HUES64 (cell line): ENCODE results near the gene FAM216B.
"Not testable (repeated sequence)": the region's sequence is repeated elsewhere in the genome, so short reads cannot be mapped to it uniquely, and the experiment has no call there.

Source experiments
- H3K27ac ChIP-seq: 2 replicates; pipeline ENCODE4 v1.7.0; 2013; ENCODE audit warnings: low read depth, low read length, inconsistent platforms
- H3K27me3 ChIP-seq: 2 replicates; pipeline ENCODE4 v1.6.1; 2013; ENCODE audit warnings: mild to moderate bottlenecking, low read length; ENCODE audit not compliant: insufficient read depth
- H3K36me3 ChIP-seq: 2 replicates; pipeline ENCODE4 v1.6.1; 2013; ENCODE audit warnings: mild to moderate bottlenecking, low read length; ENCODE audit not compliant: insufficient read depth
- H3K4me1 ChIP-seq: 2 replicates; pipeline ENCODE4 v1.6.1; 2013; ENCODE audit warnings: mild to moderate bottlenecking, low read length, moderate library complexity; ENCODE audit not compliant: insufficient read depth
- H3K4me3 ChIP-seq: 2 replicates; pipeline ENCODE4 v1.5.1; 2013; ENCODE audit warnings: mild to moderate bottlenecking, low read length, moderate library complexity
- H3K9ac ChIP-seq: 2 replicates; pipeline ENCODE4 v1.6.1; 2013; ENCODE audit warnings: mild to moderate bottlenecking, low read depth, low read length
- H3K9me3 ChIP-seq: 2 replicates; pipeline ENCODE4 v1.6.1; 2013; ENCODE audit warnings: low read depth, low read length; ENCODE audit not compliant: insufficient read depth
- WGBS: fragments of 150-250, 120-280 bp; methylation state at CpG from one replicate; pipeline ENCODE4 v1.1.7; 2013; ENCODE audit warnings: missing lambda C conversion rate; 5-methylcytosine and 5-hydroxymethylcytosine counted together

Gene FAM216B

GRCh38 chr13:42807241-42807640 is 25.9 kb downstream of the FAM216B start:
- Histone ChIP-seq H3K9me3 (no peaks in the 10 kb centered on the region), H3K27ac (no peak overlapping the region), H3K9ac (no peak overlapping the region), H3K4me1 (no peaks in the 10 kb centered on the region), H3K36me3 (no peaks in the 10 kb centered on the region), H3K4me3 (no peak overlapping the region), H3K27me3 (no peaks in the 10 kb centered on the region)
- 77% methylated on average over 1 of the region's 2 CpGs for WGBS

GRCh38 chr13:42807866-42808265 is 26.5 kb downstream of the FAM216B start:
- Histone ChIP-seq H3K27ac (no peak overlapping the region), H3K4me1 (no peaks in the 10 kb centered on the region), H3K9me3 (no peaks in the 10 kb centered on the region), H3K36me3 (no peaks in the 10 kb centered on the region), H3K27me3 (no peaks in the 10 kb centered on the region), H3K4me3 (no peak overlapping the region), H3K9ac (no peak overlapping the region)
- 91% methylated on average over 4 of the region's 4 CpGs for WGBS

- Histone ChIP-seq H3K27ac (no peak overlapping the region), H3K4me3 (no peak overlapping the region), H3K4me1 (no peaks in the 10 kb centered on the region), H3K27me3 (no peaks in the 10 kb centered on the region), H3K36me3 (no peaks in the 10 kb centered on the region), H3K9ac (no peak overlapping the region), H3K9me3 (no peaks in the 10 kb centered on the region)
- WGBS = 91% methylated on average over 5 of the region's 5 CpGs
Measured at GRCh38 chr13:42808341-42808940, 27.1 kb downstream of the FAM216B start.

- 94% methylated on average over 5 of the region's 5 CpGs for WGBS
Measured at GRCh38 chr13:42812316-42812715, 30.9 kb downstream of the FAM216B start.

GRCh38 chr13:42814868-42815267 is 33.5 kb downstream of the FAM216B start:
- H3K9me3 ChIP-seq = peaks cover 12% of the 10 kb centered on the region
- no peak overlapping the region for H3K9ac ChIP-seq
- no peaks in the 10 kb centered on the region for H3K36me3 ChIP-seq
- H3K27ac ChIP-seq = no peak overlapping the region
- no peak overlapping the region for H3K4me3 ChIP-seq
- no peaks in the 10 kb centered on the region for H3K27me3 ChIP-seq
- H3K4me1 ChIP-seq = no peaks in the 10 kb centered on the region

More at GRCh38 chr13:42812316-42812715, 30.9 kb downstream of the FAM216B start:
- H3K27ac ChIP-seq = no peak overlapping the region
- H3K36me3 ChIP-seq = no peaks in the 10 kb centered on the region
- no peaks in the 10 kb centered on the region for H3K4me1 ChIP-seq
- no peak overlapping the region for H3K4me3 ChIP-seq
- H3K27me3 ChIP-seq = no peaks in the 10 kb centered on the region
- no peak overlapping the region for H3K9ac ChIP-seq
- H3K9me3 ChIP-seq = no peaks in the 10 kb centered on the region

GRCh38 chr13:42815681-42816080 is 34.3 kb downstream of the FAM216B start:
- Histone ChIP-seq H3K4me1 (no peaks in the 10 kb centered on the region), H3K9ac (no peak overlapping the region), H3K4me3 (no peak overlapping the region), H3K27ac (no peak overlapping the region), H3K9me3 (peaks cover 12% of the 10 kb centered on the region), H3K36me3 (no peaks in the 10 kb centered on the region), H3K27me3 (no peaks in the 10 kb centered on the region)
- 96% methylated on average over 3 of the region's 3 CpGs for WGBS

- Histone ChIP-seq H3K9me3 (peaks cover 12% of the 10 kb centered on the region), H3K4me1 (0 out of 2 replicates have a peak, but pooled peaks cover 4% of the 10 kb centered on the region), H3K36me3 (no peaks in the 10 kb centered on the region), H3K27me3 (no peaks in the 10 kb centered on the region), H3K4me3 (no peak overlapping the region), H3K27ac (no peak overlapping the region), H3K9ac (no peak overlapping the region)
- 95% methylated on average over 2 of the region's 2 CpGs for WGBS
Measured at GRCh38 chr13:42816538-42816937, 35.2 kb downstream of the FAM216B start.

GRCh38 chr13:42819687-42820086 is 38.3 kb downstream of the FAM216B start:
- not testable (repeated sequence) for H3K36me3 ChIP-seq, H3K27ac ChIP-seq, H3K4me1 ChIP-seq, H3K9ac ChIP-seq, H3K4me3 ChIP-seq, H3K27me3 ChIP-seq
- H3K9me3 ChIP-seq = peaks cover 12% of the 10 kb centered on the region
- WGBS = 92% methylated on average over 1 of the region's 1 CpG

- Histone ChIP-seq H3K9ac (no peak overlapping the region), H3K27me3 (0 out of 2 replicates have a peak, but pooled peaks cover 2% of the 10 kb centered on the region), H3K36me3 (no peaks in the 10 kb centered on the region), H3K27ac (no peak overlapping the region), H3K4me3 (no peak overlapping the region), H3K4me1 (0 out of 2 replicates have a peak, but pooled peaks cover 4% of the 10 kb centered on the region), H3K9me3 (peaks cover 12% of the 10 kb centered on the region)
- WGBS = 86% methylated on average over 4 of the region's 4 CpGs
Measured at GRCh38 chr13:42820451-42820850, 39.1 kb downstream of the FAM216B start.

- no peaks in the 10 kb centered on the region for H3K36me3 ChIP-seq
- no peak overlapping the region for H3K27ac ChIP-seq
- no peak overlapping the region for H3K9ac ChIP-seq
- H3K9me3 ChIP-seq = peaks cover 12% of the 10 kb centered on the region
- WGBS = 71% methylated on average over 1 of the region's 1 CpG
- 0 out of 2 replicates have a peak, but pooled peaks cover 4% of the 10 kb centered on the region for H3K4me1 ChIP-seq
- H3K27me3 ChIP-seq = 0 out of 2 replicates have a peak, but pooled peaks cover 2% of the 10 kb centered on the region
- no peak overlapping the region for H3K4me3 ChIP-seq
Measured at GRCh38 chr13:42821437-42821836, 40.1 kb downstream of the FAM216B start.

- Histone ChIP-seq H3K27me3 (no peaks in the 10 kb centered on the region), H3K4me3 (no peak overlapping the region), H3K36me3 (no peaks in the 10 kb centered on the region), H3K9ac (no peak overlapping the region), H3K4me1 (no peaks in the 10 kb centered on the region), H3K27ac (no peak overlapping the region), H3K9me3 (no peaks in the 10 kb centered on the region)
- 84% methylated on average over 10 of the region's 10 CpGs for WGBS
Measured at GRCh38 chr13:42832341-42833096, 51.1 kb downstream of the FAM216B start.
